Measurements from ENCODE around the gene PTGDR2.

GRCh38 chr11:60816590-60817157, 39.1 kb downstream of the PTGDR2 start:
- TF ChIP-seq CTCF (IDR thresholded peaks at IDR 0.05) (no peak), POLR2A (IDR thresholded peaks at IDR 0.05) (no peak)

Measured in breast epithelium (tissue), 3 donors.